DLD1 (cell line): Measurements from ENCODE around the gene PRPF6.

Experiments
- in situ Hi-C: cut with HindIII; loops from 2 replicates; pipeline ENCODE4 v1.10.0; 2017; ENCODE audit warnings: low sequenced_read_pairs

The PRPF6 gene

GRCh38 chr20:64057628-64058498 lies 76.9 kb downstream of the PRPF6 start:
- in situ Hi-C loops = no loop called here

GRCh38 chr20:64058536-64058935 lies 77.6 kb downstream of the PRPF6 start:
- in situ Hi-C loops = no loop called here

- in situ Hi-C loops = no loop called here
Measured at GRCh38 chr20:64062276-64062595, 81.3 kb downstream of the PRPF6 start.

GRCh38 chr20:64062596-64063388 lies 81.9 kb downstream of the PRPF6 start, which contains the start of gene TCEA2:
Gene TCEA2 (plus strand): TSS chr20:64063198. CDS start chr20:64063313, 115 bp downstream.
- in situ Hi-C loops = no loop called here

- in situ Hi-C loops = no loop called here
Measured at GRCh38 chr20:64063389-64064144, 82.6 kb downstream of the PRPF6 start.

- in situ Hi-C loops = no loop called here
Measured at GRCh38 chr20:64064145-64064698, 83.3 kb downstream of the PRPF6 start.

- in situ Hi-C loops = no loop called here
Measured at GRCh38 chr20:64065062-64065973, 84.4 kb downstream of the PRPF6 start.

GRCh38 chr20:64065974-64066343 lies 85.0 kb downstream of the PRPF6 start:
- in situ Hi-C loops = no loop called here

GRCh38 chr20:64067005-64067632 lies 86.2 kb downstream of the PRPF6 start:
- in situ Hi-C loops = no loop called here

- in situ Hi-C loops = no loop called here
Measured at GRCh38 chr20:64067733-64068307, 86.9 kb downstream of the PRPF6 start.

- in situ Hi-C loops = no loop called here
Measured at GRCh38 chr20:64068386-64069208, 87.7 kb downstream of the PRPF6 start.

GRCh38 chr20:64069209-64069613 lies 88.3 kb downstream of the PRPF6 start:
- in situ Hi-C loops = no loop called here

- in situ Hi-C loops = no loop called here
Measured at GRCh38 chr20:64069614-64070243, 88.8 kb downstream of the PRPF6 start.

- in situ Hi-C loops = no loop called here
Measured at GRCh38 chr20:64070244-64070993, 89.5 kb downstream of the PRPF6 start.

- in situ Hi-C loops = no loop called here
Measured at GRCh38 chr20:64071341-64072332, 90.7 kb downstream of the PRPF6 start.

- in situ Hi-C loops = no loop called here
Measured at GRCh38 chr20:64072498-64073063, 91.6 kb downstream of the PRPF6 start.
